Measurements from ENCODE around the gene LSM12. TPM values are rescaled to one million over a fixed set of nuclear protein-coding genes. Genes with fewer than 3 reads are reported as not detected.

The LSM12 gene
- total RNA-seq, 1 donor from 2014 or later = 39.1 TPM

DNA sequence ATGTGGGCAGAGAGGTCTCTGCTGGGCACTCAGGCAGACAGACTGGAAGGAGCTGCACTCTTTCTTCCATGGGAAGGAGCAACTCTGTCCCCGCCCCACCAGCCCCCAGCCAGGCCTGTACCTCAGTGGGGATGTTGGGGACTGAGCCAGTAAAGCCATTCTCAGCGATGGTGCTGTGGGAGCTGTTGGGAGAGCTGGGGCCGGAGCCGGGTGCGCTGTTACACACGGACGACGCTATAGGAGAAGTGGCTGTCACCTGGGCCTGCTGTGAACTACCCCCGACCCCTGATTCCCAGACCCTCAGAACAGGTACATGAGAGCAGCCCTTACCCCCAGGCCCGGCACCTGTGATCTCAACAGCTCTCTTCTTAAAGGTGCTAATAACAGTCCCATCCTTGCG, 25.6 kb upstream of the LSM12 start:
- TF ChIP-seq, protein P1, sequence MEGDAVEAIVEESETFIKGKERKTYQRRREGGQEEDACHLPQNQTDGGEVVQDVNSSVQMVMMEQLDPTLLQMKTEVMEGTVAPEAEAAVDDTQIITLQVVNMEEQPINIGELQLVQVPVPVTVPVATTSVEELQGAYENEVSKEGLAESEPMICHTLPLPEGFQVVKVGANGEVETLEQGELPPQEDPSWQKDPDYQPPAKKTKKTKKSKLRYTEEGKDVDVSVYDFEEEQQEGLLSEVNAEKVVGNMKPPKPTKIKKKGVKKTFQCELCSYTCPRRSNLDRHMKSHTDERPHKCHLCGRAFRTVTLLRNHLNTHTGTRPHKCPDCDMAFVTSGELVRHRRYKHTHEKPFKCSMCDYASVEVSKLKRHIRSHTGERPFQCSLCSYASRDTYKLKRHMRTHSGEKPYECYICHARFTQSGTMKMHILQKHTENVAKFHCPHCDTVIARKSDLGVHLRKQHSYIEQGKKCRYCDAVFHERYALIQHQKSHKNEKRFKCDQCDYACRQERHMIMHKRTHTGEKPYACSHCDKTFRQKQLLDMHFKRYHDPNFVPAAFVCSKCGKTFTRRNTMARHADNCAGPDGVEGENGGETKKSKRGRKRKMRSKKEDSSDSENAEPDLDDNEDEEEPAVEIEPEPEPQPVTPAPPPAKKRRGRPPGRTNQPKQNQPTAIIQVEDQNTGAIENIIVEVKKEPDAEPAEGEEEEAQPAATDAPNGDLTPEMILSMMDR (IDR thresholded peaks at IDR 0.05; ENCODE audit: insufficient read depth, low read length, poor library complexity, severe bottlenecking) = no peak
- no peak overlapping the region for H3K4me3 ChIP-seq (ENCODE audit: low read depth, low read length)
- DNase-seq (ENCODE audit: low read depth) = no peak
- no peaks in the 10 kb centered on the region for H3K27me3 ChIP-seq (ENCODE audit: control insufficient read depth, insufficient read depth, low read length)
- H3K36me3 ChIP-seq (ENCODE audit: control insufficient read depth, insufficient read depth, low read length) = no peaks in the 10 kb centered on the region

DNA sequence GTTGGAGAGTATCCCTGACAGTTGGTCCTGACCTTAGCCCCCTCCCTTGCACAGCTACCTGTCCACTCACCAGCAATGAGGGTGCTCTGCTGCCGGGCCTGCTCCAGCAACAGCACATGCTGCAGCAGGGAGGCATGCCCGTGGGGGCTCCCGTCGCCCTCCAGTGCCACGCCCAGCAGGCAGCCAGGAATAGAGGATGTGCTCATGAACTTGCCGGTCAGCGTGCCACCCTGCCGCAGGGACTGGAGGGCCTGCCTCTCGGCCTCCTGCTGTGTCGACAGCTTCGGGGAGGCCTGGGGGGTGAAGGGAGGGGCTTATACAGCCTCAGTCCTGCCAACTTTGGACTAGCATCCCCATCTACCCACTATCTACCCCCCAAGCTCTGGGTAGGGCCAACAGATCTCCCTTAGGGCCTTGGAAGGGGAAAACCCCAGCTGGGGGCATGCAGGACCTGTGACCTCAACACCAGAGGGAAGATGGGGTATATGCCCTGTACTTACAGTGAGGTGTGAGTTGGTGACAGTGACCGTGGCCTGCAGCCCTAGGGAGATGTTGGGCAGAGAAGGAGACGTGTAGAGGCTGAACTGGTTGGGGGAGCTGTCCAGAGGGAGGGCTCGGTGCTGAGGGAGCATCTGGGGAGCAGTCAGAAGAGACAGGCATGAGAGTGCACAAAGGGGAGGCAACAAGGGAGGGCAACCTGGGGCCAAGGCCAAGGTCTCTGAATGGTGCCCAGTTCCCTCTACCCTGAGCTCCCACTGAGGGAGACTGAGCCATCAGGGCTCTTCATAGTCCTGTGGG, 24.9 kb upstream of the LSM12 start:
- TF ChIP-seq, protein P1 (IDR thresholded peaks at IDR 0.05; ENCODE audit: insufficient read depth, low read length, poor library complexity, severe bottlenecking) = no peak
- no peaks in the 10 kb centered on the region for H3K36me3 ChIP-seq (ENCODE audit: control insufficient read depth, insufficient read depth, low read length)
- H3K27me3 ChIP-seq (ENCODE audit: control insufficient read depth, insufficient read depth, low read length) = no peaks in the 10 kb centered on the region
- H3K4me3 ChIP-seq (ENCODE audit: low read depth, low read length) = no peak overlapping the region
- DNase-seq (ENCODE audit: low read depth) = no peak

DNA sequence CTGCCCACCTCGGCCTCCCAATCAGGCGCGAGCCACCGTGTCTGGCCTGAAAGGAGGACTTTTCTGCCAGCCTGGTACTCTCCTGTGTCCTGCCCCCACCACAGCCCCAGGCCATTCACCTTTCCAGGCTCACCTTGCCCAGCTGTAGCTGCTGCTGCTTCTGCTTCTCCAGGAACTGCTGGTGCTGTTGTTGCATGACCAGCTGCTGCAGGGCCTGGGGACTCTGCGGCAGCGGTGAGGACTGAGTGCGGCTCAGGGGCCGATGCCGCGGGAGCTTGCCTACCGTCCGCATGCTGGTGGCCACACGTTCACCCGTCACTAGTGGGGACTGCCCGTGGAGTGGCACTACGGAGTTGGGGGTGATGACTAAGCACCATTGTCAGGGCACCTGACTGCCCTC, 21.8 kb upstream of the LSM12 start:
- no peak overlapping the region for H3K4me3 ChIP-seq (ENCODE audit: low read depth, low read length)
- TF ChIP-seq, protein P1 (IDR thresholded peaks at IDR 0.05; ENCODE audit: insufficient read depth, low read length, poor library complexity, severe bottlenecking) = no peak
- H3K27me3 ChIP-seq (ENCODE audit: control insufficient read depth, insufficient read depth, low read length) = no peaks in the 10 kb centered on the region
- no peak for DNase-seq (ENCODE audit: low read depth)
- H3K36me3 ChIP-seq (ENCODE audit: control insufficient read depth, insufficient read depth, low read length) = no peaks in the 10 kb centered on the region

DNA sequence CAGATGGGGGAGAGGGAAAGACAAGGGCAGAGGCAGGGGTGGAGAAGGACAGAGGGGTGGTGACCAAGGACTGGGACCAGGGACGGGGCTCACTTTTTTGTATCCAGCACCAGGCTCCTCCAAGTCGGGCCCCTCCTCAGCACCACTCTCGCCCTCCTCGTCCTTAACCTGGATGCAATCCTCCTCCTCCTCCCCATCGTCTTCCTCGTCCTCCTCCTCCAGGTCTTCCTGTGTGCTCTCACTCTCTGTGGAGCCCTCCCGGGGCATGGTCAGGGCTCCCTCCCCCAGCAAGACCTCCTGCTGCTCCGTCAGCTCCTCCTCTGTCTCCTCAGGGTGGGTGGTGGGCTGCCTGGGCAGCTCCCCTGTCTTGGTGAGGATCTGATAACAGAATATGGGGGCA, 20.8 kb upstream of the LSM12 start:
- DNase-seq (ENCODE audit: low read depth) = no peak
- Histone ChIP-seq H3K36me3 (ENCODE audit: control insufficient read depth, insufficient read depth, low read length) (no peaks in the 10 kb centered on the region), H3K27me3 (ENCODE audit: control insufficient read depth, insufficient read depth, low read length) (no peaks in the 10 kb centered on the region), H3K4me3 (ENCODE audit: low read depth, low read length) (no peak overlapping the region)
- TF ChIP-seq, protein P1 (IDR thresholded peaks at IDR 0.05; ENCODE audit: insufficient read depth, low read length, poor library complexity, severe bottlenecking) = no peak

DNA sequence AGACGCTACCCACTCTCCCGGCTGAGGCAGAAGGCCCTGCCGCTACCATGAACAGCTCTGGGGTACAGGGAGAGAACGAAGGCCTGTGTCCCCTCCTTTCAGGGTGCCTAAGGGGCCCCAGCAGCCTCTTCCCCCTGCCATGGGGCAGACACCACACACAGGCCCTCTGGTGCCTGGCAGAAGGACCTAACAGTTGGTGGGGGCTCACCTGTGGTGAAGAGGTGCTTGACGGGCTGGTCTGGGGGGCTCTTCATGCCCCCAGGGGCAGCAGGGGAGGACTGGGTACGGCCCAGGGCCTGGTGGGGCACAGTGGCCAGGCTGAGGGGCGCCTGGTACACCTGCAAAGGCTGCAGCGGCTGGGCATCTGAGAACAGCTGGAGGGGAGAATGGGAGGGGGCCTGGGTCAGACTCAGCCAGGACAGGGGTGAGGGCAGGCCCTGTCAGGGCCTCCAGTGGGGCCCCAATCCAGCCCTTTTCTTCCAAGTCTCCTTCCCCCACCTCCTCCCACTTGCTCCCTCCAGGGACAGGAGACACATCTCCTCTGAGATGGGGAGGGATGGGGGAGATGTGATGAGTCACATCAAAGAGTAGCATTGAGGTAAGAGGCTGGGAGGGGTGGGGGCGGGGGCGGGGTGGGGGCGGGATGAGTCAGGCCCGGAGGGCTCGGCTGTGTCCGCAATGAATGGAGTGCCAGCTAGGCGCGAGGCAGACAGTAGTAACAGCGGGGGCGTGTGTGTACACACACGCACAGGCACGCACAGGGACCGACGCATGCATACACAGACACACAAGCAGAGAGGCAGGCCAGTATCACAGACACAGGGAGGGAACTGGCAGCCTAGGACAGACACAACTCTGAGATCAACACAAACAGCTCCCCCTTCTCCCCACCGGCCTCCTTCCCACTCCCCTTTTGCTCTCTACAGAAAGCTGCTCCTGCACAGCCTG, 20.2 kb upstream of the LSM12 start:
- no peaks in the 10 kb centered on the region for H3K27me3 ChIP-seq (ENCODE audit: control insufficient read depth, insufficient read depth, low read length)
- H3K36me3 ChIP-seq (ENCODE audit: control insufficient read depth, insufficient read depth, low read length) = no peaks in the 10 kb centered on the region
- no peak overlapping the region for H3K4me3 ChIP-seq (ENCODE audit: low read depth, low read length)
- TF ChIP-seq, protein P1 (IDR thresholded peaks at IDR 0.05; ENCODE audit: insufficient read depth, low read length, poor library complexity, severe bottlenecking) = no peak
- DNase-seq (ENCODE audit: low read depth) = peak; percentile 72
